ENCODE measurements around the gene CSTA. TPM values are rescaled to one million over a fixed set of nuclear protein-coding genes. Genes with fewer than 3 reads are reported as not detected.

The CSTA gene
- total and polyA plus RNA-seq, 2 of the 8 experiments (the other 6 are each of a cell fraction or from before 2014, with no cell fraction given): not detected

DNA sequence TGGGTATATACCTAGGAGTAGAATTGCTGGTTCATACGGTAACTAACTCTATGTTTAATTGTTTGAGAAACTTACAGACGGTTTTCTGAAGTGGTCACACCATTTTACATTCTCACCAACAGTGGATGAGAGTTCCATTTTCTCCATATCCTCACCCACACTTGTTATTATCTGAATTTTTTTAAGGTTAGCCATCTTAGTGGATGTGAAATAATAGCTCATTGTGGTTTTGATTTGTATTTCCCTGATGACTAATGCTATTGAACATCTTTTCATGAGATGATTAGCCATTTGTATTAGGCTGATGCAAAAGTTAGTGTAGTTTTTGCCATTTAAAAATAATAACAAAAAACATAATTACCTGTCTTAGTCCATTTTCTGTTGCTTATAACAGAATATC, 18.6 kb downstream of the CSTA start:
- Histone ChIP-seq H3K56ac (replicated peaks; ENCODE audit: insufficient read length, low read depth, low read length) (no peak overlapping the region), H3K79me2 (ENCODE audit: control insufficient read depth in 1 of 2, insufficient read depth in 2 of 2, low read length in 2 of 2) (no peaks in the 10 kb centered on the region), H3K14ac (ENCODE audit: insufficient read length) (no peak overlapping the region), H3K4ac (replicated peaks; ENCODE audit: insufficient read length, low read depth, low read length) (no peak overlapping the region), H3K36me3 (ENCODE audit: control insufficient read depth in 2 of 4, insufficient read depth in 4 of 4, low read length in 3 of 4) (no peaks in the 10 kb centered on the region), H2BK120ac (replicated peaks; ENCODE audit: low read depth, low read length) (no peak overlapping the region), H2BK20ac (ENCODE audit: low read length) (no peak overlapping the region), H4K91ac (replicated peaks; ENCODE audit: insufficient read length, low read length) (no peak overlapping the region), H3K4me3 (ENCODE audit: extremely low read depth in 1 of 4, insufficient read depth in 2 of 4, low read depth in 3 of 4, low read length in 4 of 4) (no peak overlapping the region), H2BK12ac (ENCODE audit: low read depth, low read length) (no peak overlapping the region), H4K8ac (ENCODE audit: extremely low read depth, insufficient read depth, low read length) (no peak overlapping the region), H3K27me3 (replicated peaks in 1 of 4; ENCODE audit: control insufficient read depth in 3 of 4, extremely low read depth in 1 of 4, insufficient read depth in 3 of 4, low read length in 3 of 4) (no peaks in the 10 kb centered on the region), H4K5ac (ENCODE audit: insufficient read length, low read depth, low read length) (no peak overlapping the region), H3K23ac (ENCODE audit: insufficient read length) (no peak overlapping the region), H3K9ac (replicated peaks in 1 of 4; ENCODE audit: extremely low read depth in 1 of 4, low read depth in 3 of 4, low read length in 3 of 4) (no peak overlapping the region), H3K9me3 (ENCODE audit: insufficient read depth in 2 of 2, low read depth in 1 of 2, low read length in 1 of 2) (no peaks in the 10 kb centered on the region; a peak in 1 of 4 replicates), H3K4me1 (replicated peaks in 1 of 4; ENCODE audit: control insufficient read depth in 3 of 4, insufficient read depth in 4 of 4, low read length in 3 of 4) (no peaks in the 10 kb centered on the region), H3K23me2 (ENCODE audit: low read depth, low read length) (no peaks in the 10 kb centered on the region), H2AK5ac (ENCODE audit: low read depth, low read length) (no peak overlapping the region), H3K4me2 (ENCODE audit: insufficient read depth in 1 of 2, low read depth in 2 of 2, low read length in 2 of 2) (no peak overlapping the region), H4K20me1 (replicated peaks in 1 of 2; ENCODE audit: control insufficient read depth in 1 of 2, insufficient read depth in 2 of 2, low read length in 2 of 2) (no peaks in the 10 kb centered on the region), H2BK5ac (ENCODE audit: low read depth, low read length) (no peak overlapping the region), H2AFZ (ENCODE audit: low read length) (no peak overlapping the region), H3K79me1 (ENCODE audit: low read depth, low read length) (no peaks in the 10 kb centered on the region), H2BK15ac (ENCODE audit: low read length) (no peak overlapping the region), H3K18ac (ENCODE audit: extremely low read depth, low read length) (no peak overlapping the region), H3K27ac (ENCODE audit: low read depth, low read length) (no peak overlapping the region)
- POLR2A ChIA-PET (ENCODE audit: partially characterized antibody): no interaction called here
- no peak for DNase-seq (ENCODE audit: low read depth in 1 of 2, low spot score in 2 of 2)
- no peak for FAIRE-seq
- WGBS, 2 experiments (ENCODE audit: extremely low coverage in 1 of 2, insufficient coverage in 1 of 2, insufficient read length in 1 of 2, insufficient replicate concordance in 2 of 2, low coverage in 1 of 2, low lambda C conversion rate in 2 of 2, missing lambda C conversion rate in 1 of 2): 84% methylated on average over 2 of the region's 2 CpGs; no CpG with 5 or more reads in 1 of the 2 experiments
- CTCF ChIA-PET (ENCODE audit: partially characterized antibody): no interaction called here
- TF ChIP-seq CTBP2 (IDR thresholded peaks at IDR 0.05; ENCODE audit: borderline replicate concordance, insufficient read depth, insufficient read length, low read length) (no peak), NANOG (IDR thresholded peaks at IDR 0.05; ENCODE audit: insufficient read depth, low read depth, low read length, poor library complexity, severe bottlenecking) (no peak), CBX8 (IDR thresholded peaks at IDR 0.05; ENCODE audit: borderline replicate concordance, low read depth, low read length) (no peak), POU5F1 (IDR thresholded peaks at IDR 0.05; ENCODE audit: low read depth, low read length) (no peak), SUZ12 (IDR thresholded peaks at IDR 0.05; ENCODE audit: low read length) (no peak), FOSL1 (IDR thresholded peaks at IDR 0.05; ENCODE audit: insufficient read depth, low read depth, low read length) (no peak), BACH1 (IDR thresholded peaks at IDR 0.05; ENCODE audit: low read length) (no peak), TCF12 (IDR thresholded peaks at IDR 0.05; ENCODE audit: low read depth, low read length) (no peak), TAF7 (optimal IDR thresholded peaks at IDR 0.05; ENCODE audit: borderline replicate concordance, low read depth, low read length) (no peak), CBX5 (IDR thresholded peaks at IDR 0.05; ENCODE audit: low read depth, low read length) (no peak)
- TF ChIP-seq, protein P1, sequence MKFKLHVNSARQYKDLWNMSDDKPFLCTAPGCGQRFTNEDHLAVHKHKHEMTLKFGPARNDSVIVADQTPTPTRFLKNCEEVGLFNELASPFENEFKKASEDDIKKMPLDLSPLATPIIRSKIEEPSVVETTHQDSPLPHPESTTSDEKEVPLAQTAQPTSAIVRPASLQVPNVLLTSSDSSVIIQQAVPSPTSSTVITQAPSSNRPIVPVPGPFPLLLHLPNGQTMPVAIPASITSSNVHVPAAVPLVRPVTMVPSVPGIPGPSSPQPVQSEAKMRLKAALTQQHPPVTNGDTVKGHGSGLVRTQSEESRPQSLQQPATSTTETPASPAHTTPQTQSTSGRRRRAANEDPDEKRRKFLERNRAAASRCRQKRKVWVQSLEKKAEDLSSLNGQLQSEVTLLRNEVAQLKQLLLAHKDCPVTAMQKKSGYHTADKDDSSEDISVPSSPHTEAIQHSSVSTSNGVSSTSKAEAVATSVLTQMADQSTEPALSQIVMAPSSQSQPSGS (IDR thresholded peaks at IDR 0.05; ENCODE audit: low read length): no peak

Data from H1 (cell line).